ENCODE results near the gene NMB. TPM values are rescaled to one million over a fixed set of nuclear protein-coding genes. Genes with fewer than 3 reads are reported as not detected.

NMB gene
- total RNA-seq, 1 donor from 2014 or later: 9.0 TPM

- Histone ChIP-seq H3K36me3 (peaks cover 5% of the 10 kb centered on the region), H3K4me3 (no peak overlapping the region), H3K27me3 (no peaks in the 10 kb centered on the region), H3K27ac (no peak overlapping the region), H3K9me3 (no peaks in the 10 kb centered on the region), H3K4me1 (peaks cover 9% of the 10 kb centered on the region)
- intact Hi-C loops (cut with DNase I): no loop called here
- no peak for TF ChIP-seq CTCF (IDR thresholded peaks at IDR 0.05)
- DNase-seq (no peak), ATAC-seq (no peak)
Observed at GRCh38 chr15:84661001-84661400, 3.0 kb upstream of the NMB start.

GRCh38 chr15:84659904-84660781 is 2.1 kb upstream of the NMB start:
- Histone ChIP-seq H3K4me3 (no peak overlapping the region), H3K4me1 (peaks cover 11% of the 10 kb centered on the region), H3K36me3 (no peaks in the 10 kb centered on the region), H3K9me3 (no peaks in the 10 kb centered on the region), H3K27me3 (no peaks in the 10 kb centered on the region), H3K27ac (no peak overlapping the region)
- DNase-seq (no peak), ATAC-seq (no peak)
- no peak for TF ChIP-seq CTCF (IDR thresholded peaks at IDR 0.05)
- intact Hi-C loops (cut with DNase I): no loop called here

- H3K27me3 ChIP-seq: no peaks in the 10 kb centered on the region
- intact Hi-C loops (cut with DNase I): no loop called here
- H3K4me1 ChIP-seq: peaks cover 16% of the 10 kb centered on the region
- ATAC-seq: no peak
- H3K27ac ChIP-seq: peak overlapping the region; percentile 77
- no peak for DNase-seq
- no peaks in the 10 kb centered on the region for H3K36me3 ChIP-seq
- peak overlapping the region; percentile 61 for H3K4me3 ChIP-seq
- no peaks in the 10 kb centered on the region for H3K9me3 ChIP-seq
- no peak for TF ChIP-seq CTCF (IDR thresholded peaks at IDR 0.05)
Observed at GRCh38 chr15:84658788-84659411, 901 bp upstream of the NMB start.

- Histone ChIP-seq H3K9me3 (no peaks in the 10 kb centered on the region), H3K4me3 (peak overlapping the region; percentile 61), H3K4me1 (peaks cover 24% of the 10 kb centered on the region), H3K36me3 (peaks cover 4% of the 10 kb centered on the region), H3K27me3 (no peaks in the 10 kb centered on the region), H3K27ac (peak overlapping the region; percentile 77)
- TF ChIP-seq CTCF (IDR thresholded peaks at IDR 0.05): no peak
- ATAC-seq (no peak), DNase-seq (no peak)
- intact Hi-C loops (cut with DNase I): no loop called here
Observed at GRCh38 chr15:84657748-84658079, 285 bp downstream of the NMB start.

- Histone ChIP-seq H3K27ac (no peak overlapping the region), H3K9me3 (no peaks in the 10 kb centered on the region), H3K27me3 (no peaks in the 10 kb centered on the region), H3K4me3 (no peak overlapping the region), H3K4me1 (peaks cover 32% of the 10 kb centered on the region), H3K36me3 (peaks cover 11% of the 10 kb centered on the region)
- no peak for TF ChIP-seq CTCF (IDR thresholded peaks at IDR 0.05)
- DNase-seq (no peak), ATAC-seq (no peak)
- intact Hi-C loops (cut with DNase I): no loop called here
Observed at GRCh38 chr15:84656972-84657371, 1.0 kb downstream of the NMB start.
